Sigmoid colon (tissue), 4 donors: ENCODE results near the gene ST14.

Experiments used
- EP300 ChIP-seq, 4 donors: sonication (generic); formaldehyde crosslinking; IDR thresholded peaks; one replicate each; pipeline ENCODE4 v1.6.1; 2017; ENCODE audit warnings: antibody characterized with exemption in 4 of 4
- POLR2A ChIP-seq, 2 donors: fragments of 450-650 bp; IDR thresholded peaks; one replicate each; pipeline ENCODE4 v1.6.1; 2016; ENCODE audit warnings: antibody characterized with exemption in 2 of 2, mild to moderate bottlenecking in 2 of 2, moderate library complexity in 2 of 2
- POLR2AphosphoS5 ChIP-seq, 4 donors: sonication (generic); formaldehyde crosslinking; IDR thresholded peaks; one replicate each; pipeline ENCODE4 v1.6.1; 2017; ENCODE audit warnings: antibody characterized with exemption in 4 of 4
- TF ChIP-seq, protein P1 (sequence below), 4 experiments: fragments of 450-650 bp in 3 of 4; fragments of 200-600 bp in 1 of 4; IDR thresholded peaks; one replicate each; pipeline ENCODE4 v1.5.1; 2016 to 2019; ENCODE audit warnings: antibody characterized with exemption in 4 of 4, mild to moderate bottlenecking in 3 of 4, moderate library complexity in 2 of 4

DNA sequence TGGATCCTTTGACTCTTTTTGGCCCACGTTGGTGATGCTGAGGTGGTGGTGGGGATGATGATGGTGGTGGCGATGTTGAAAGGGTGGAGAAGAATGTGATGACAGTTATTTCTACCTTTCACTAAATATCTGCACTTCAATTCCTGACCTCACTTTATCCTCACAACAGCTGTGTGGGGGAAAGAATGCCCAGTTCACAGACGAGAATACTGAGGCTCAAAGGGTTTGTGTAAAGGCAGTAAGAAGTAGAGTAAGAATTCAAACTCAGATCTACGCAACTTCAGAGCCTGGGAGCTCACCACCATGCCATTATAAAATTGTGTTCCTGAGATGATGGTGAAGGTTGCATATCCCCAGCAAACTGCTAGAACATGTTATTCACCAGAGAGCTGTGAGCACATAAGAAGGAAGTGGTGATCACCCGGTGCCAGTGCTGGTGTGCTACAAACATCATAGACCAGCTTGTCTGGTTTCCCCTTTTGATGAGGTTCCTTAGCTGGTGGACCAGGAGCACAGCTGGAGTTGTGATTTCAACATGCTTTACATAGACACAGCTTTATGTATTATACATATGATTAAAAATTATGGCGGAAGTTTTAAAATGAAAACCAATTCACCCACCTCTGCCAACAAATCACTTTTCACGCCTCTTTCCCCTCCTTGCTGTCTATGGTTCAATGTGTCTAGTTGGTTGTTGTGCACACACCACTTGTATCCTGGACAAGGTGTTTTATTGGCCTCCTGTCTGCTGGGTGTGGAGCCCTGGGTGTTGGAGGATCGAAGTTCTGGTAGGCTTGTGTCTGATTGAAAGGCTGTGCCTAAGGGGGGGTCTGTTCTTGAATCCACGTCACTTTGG is 6.2 kb downstream of the ST14 start:
- no peak for TF ChIP-seq EP300 (IDR thresholded peaks at IDR 0.05)
- TF ChIP-seq, protein P1, sequence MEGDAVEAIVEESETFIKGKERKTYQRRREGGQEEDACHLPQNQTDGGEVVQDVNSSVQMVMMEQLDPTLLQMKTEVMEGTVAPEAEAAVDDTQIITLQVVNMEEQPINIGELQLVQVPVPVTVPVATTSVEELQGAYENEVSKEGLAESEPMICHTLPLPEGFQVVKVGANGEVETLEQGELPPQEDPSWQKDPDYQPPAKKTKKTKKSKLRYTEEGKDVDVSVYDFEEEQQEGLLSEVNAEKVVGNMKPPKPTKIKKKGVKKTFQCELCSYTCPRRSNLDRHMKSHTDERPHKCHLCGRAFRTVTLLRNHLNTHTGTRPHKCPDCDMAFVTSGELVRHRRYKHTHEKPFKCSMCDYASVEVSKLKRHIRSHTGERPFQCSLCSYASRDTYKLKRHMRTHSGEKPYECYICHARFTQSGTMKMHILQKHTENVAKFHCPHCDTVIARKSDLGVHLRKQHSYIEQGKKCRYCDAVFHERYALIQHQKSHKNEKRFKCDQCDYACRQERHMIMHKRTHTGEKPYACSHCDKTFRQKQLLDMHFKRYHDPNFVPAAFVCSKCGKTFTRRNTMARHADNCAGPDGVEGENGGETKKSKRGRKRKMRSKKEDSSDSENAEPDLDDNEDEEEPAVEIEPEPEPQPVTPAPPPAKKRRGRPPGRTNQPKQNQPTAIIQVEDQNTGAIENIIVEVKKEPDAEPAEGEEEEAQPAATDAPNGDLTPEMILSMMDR (IDR thresholded peaks at IDR 0.05): no peak
- TF ChIP-seq POLR2AphosphoS5 (IDR thresholded peaks at IDR 0.05): no peak
- no peak for TF ChIP-seq POLR2A (IDR thresholded peaks at IDR 0.05)
